GM21367 (cell line): ENCODE measurements around the gene PBX2.

ENCODE experiments used
- ATAC-seq: cut with Tn5 transposase; IDR thresholded peaks from one replicate; pipeline ENCODE4 v1.9.1; 2021; ENCODE audit not compliant: unreplicated experiment

Gene PBX2

GRCh38 chr6:32175322-32175710, 14.7 kb downstream of the PBX2 start:
- no peak for ATAC-seq

GRCh38 chr6:32174416-32174815, 15.6 kb downstream of the PBX2 start:
- ATAC-seq: no peak

GRCh38 chr6:32173051-32173727, 16.8 kb downstream of the PBX2 start:
- no peak for ATAC-seq

GRCh38 chr6:32171234-32171633, 18.8 kb downstream of the PBX2 start:
- ATAC-seq: no peak

GRCh38 chr6:32170294-32170693, 19.7 kb downstream of the PBX2 start:
- ATAC-seq: no peak

- ATAC-seq: no peak
Observed at GRCh38 chr6:32168807-32169591, 21.0 kb downstream of the PBX2 start.

- ATAC-seq: no peak
Observed at GRCh38 chr6:32168350-32168749, 21.7 kb downstream of the PBX2 start.

- ATAC-seq: no peak
Observed at GRCh38 chr6:32167761-32168262, 22.2 kb downstream of the PBX2 start.

GRCh38 chr6:32167154-32167760, 22.7 kb downstream of the PBX2 start:
- no peak for ATAC-seq

- ATAC-seq: no peak
Observed at GRCh38 chr6:32166411-32167061, 23.5 kb downstream of the PBX2 start.

- no peak for ATAC-seq
Observed at GRCh38 chr6:32164295-32164694, 25.7 kb downstream of the PBX2 start, which contains the start of gene EGFL8. EGFL8 (plus strand) TSS chr6:32164595; CDS start chr6:32166166, 1,571 bp downstream.

- no peak for ATAC-seq
Observed at GRCh38 chr6:32163559-32164258, 26.3 kb downstream of the PBX2 start.

GRCh38 chr6:32158052-32158451, 31.9 kb downstream of the PBX2 start:
- no peak for ATAC-seq

- no peak for ATAC-seq
Observed at GRCh38 chr6:32156891-32157290, 33.1 kb downstream of the PBX2 start.

- no peak for ATAC-seq
Observed at GRCh38 chr6:32154514-32155161, 35.4 kb downstream of the PBX2 start.

- no peak for ATAC-seq
Observed at GRCh38 chr6:32153564-32154513, 36.2 kb downstream of the PBX2 start, which contains the start of gene PPT2. PPT2 (plus strand) TSS chr6:32154141; CDS start chr6:32154595, 454 bp downstream.

GRCh38 chr6:32152769-32153563, 37.0 kb downstream of the PBX2 start:
- ATAC-seq: no peak
